ENCODE data around the gene CORO1C. TPM values are rescaled to one million over a fixed set of nuclear protein-coding genes. Genes with fewer than 3 reads are reported as not detected.

CORO1C gene
- total RNA-seq, 1 donor from 2014 or later, result 189 TPM

- H3K4me3 ChIP-seq, result no peak overlapping the region
- intact Hi-C loops (cut with DNase I), result no loop called here
- peaks cover 26% of the 10 kb centered on the region for H3K4me1 ChIP-seq
- H3K9me3 ChIP-seq, result no peaks in the 10 kb centered on the region
- no peaks in the 10 kb centered on the region for H3K36me3 ChIP-seq
- H3K27me3 ChIP-seq, result no peaks in the 10 kb centered on the region
- TF ChIP-seq POLR2AphosphoS5 (IDR thresholded peaks at IDR 0.05; ENCODE audit: insufficient read depth in 1 of 2, low read depth in 1 of 2) (no peak), CTCF (IDR thresholded peaks at IDR 0.05) (no peak), POLR2A (IDR thresholded peaks at IDR 0.05) (no peak)
- DNase-seq (ENCODE audit: extremely low spot score in 2 of 2), result no peak
- H3K27ac ChIP-seq, result no peak overlapping the region
Measured at GRCh38 chr12:108747563-108747962, 16.2 kb upstream of the CORO1C start.

GRCh38 chr12:108745641-108746040 is 14.3 kb upstream of the CORO1C start:
- no peak overlapping the region for H3K27ac ChIP-seq
- no peak overlapping the region for H3K4me3 ChIP-seq
- H3K9me3 ChIP-seq, result no peaks in the 10 kb centered on the region
- peaks cover 10% of the 10 kb centered on the region for H3K4me1 ChIP-seq
- TF ChIP-seq POLR2AphosphoS5 (IDR thresholded peaks at IDR 0.05; ENCODE audit: insufficient read depth in 1 of 2, low read depth in 1 of 2), result no peak
- TF ChIP-seq POLR2A (IDR thresholded peaks at IDR 0.05), result no peak
- TF ChIP-seq CTCF (IDR thresholded peaks at IDR 0.05), result no peak
- H3K27me3 ChIP-seq, result no peaks in the 10 kb centered on the region
- no peak for DNase-seq (ENCODE audit: extremely low spot score in 2 of 2)
- no peaks in the 10 kb centered on the region for H3K36me3 ChIP-seq
- intact Hi-C loops (cut with DNase I), result no loop called here

- Histone ChIP-seq H3K4me3 (no peak overlapping the region), H3K4me1 (no peaks in the 10 kb centered on the region), H3K9me3 (no peaks in the 10 kb centered on the region), H3K27ac (no peak overlapping the region), H3K36me3 (no peaks in the 10 kb centered on the region), H3K27me3 (no peaks in the 10 kb centered on the region)
- intact Hi-C loops (cut with DNase I), result no loop called here
- TF ChIP-seq POLR2A (IDR thresholded peaks at IDR 0.05), result no peak
- no peak for TF ChIP-seq POLR2AphosphoS5 (IDR thresholded peaks at IDR 0.05; ENCODE audit: insufficient read depth in 1 of 2, low read depth in 1 of 2)
- TF ChIP-seq CTCF (IDR thresholded peaks at IDR 0.05), result no peak
- no peak for DNase-seq (ENCODE audit: extremely low spot score in 2 of 2)
Measured at GRCh38 chr12:108744021-108744897, 12.9 kb upstream of the CORO1C start.

- TF ChIP-seq POLR2AphosphoS5 (IDR thresholded peaks at IDR 0.05; ENCODE audit: insufficient read depth in 1 of 2, low read depth in 1 of 2) (no peak), CTCF (IDR thresholded peaks at IDR 0.05) (no peak), POLR2A (IDR thresholded peaks at IDR 0.05) (no peak)
- Histone ChIP-seq H3K36me3 (no peaks in the 10 kb centered on the region), H3K4me3 (no peak overlapping the region), H3K27me3 (no peaks in the 10 kb centered on the region), H3K9me3 (no peaks in the 10 kb centered on the region), H3K27ac (no peak overlapping the region), H3K4me1 (no peaks in the 10 kb centered on the region)
- no peak for DNase-seq (ENCODE audit: extremely low spot score in 2 of 2)
- intact Hi-C loops (cut with DNase I), result no loop called here
Measured at GRCh38 chr12:108738170-108738569, 6.9 kb upstream of the CORO1C start.

GRCh38 chr12:108735855-108736254 is 4.5 kb upstream of the CORO1C start:
- no peak for DNase-seq (ENCODE audit: extremely low spot score in 2 of 2)
- intact Hi-C loops (cut with DNase I), result no loop called here
- no peaks in the 10 kb centered on the region for H3K9me3 ChIP-seq
- no peak for TF ChIP-seq POLR2A (IDR thresholded peaks at IDR 0.05)
- H3K36me3 ChIP-seq, result no peaks in the 10 kb centered on the region
- no peak overlapping the region for H3K4me3 ChIP-seq
- peaks cover 6% of the 10 kb centered on the region for H3K4me1 ChIP-seq
- H3K27ac ChIP-seq, result no peak overlapping the region
- H3K27me3 ChIP-seq, result no peaks in the 10 kb centered on the region
